Mucosa of stomach (tissue), 1 donor: ENCODE data around the gene GLRX5.

ENCODE experiments used
- H3K27me3 ChIP-seq: one replicate; pipeline ENCODE4 v1.7.0; 2013; ENCODE audit warnings: mild to moderate bottlenecking, low read length; ENCODE audit not compliant: control insufficient read depth, insufficient read depth
- H3K36me3 ChIP-seq: one replicate; pipeline ENCODE4 v1.7.0; 2013; ENCODE audit warnings: low read length; ENCODE audit not compliant: control insufficient read depth, insufficient read depth
- H3K4me1 ChIP-seq: one replicate; pipeline ENCODE4 v1.7.0; 2013; ENCODE audit warnings: mild to moderate bottlenecking, low read length; ENCODE audit not compliant: control insufficient read depth, insufficient read depth
- H3K4me3 ChIP-seq: one replicate; pipeline ENCODE4 v1.7.0; 2013; ENCODE audit warnings: low read length
- H3K9ac ChIP-seq: one replicate; pipeline ENCODE4 v1.7.0; 2013; ENCODE audit warnings: mild to moderate bottlenecking, low read length, moderate library complexity
- H3K9me3 ChIP-seq: one replicate; pipeline ENCODE4 v1.7.0; 2013; ENCODE audit warnings: mild to moderate bottlenecking, low read length, moderate library complexity; ENCODE audit not compliant: control insufficient read depth
- donor health status: Pancreatic carcinoma.

GLRX5 gene

GRCh38 chr14:95514131-95515079 lies 20.4 kb upstream of the GLRX5 start:
- H3K4me3 ChIP-seq, result no peak overlapping the region
- H3K9ac ChIP-seq, result no peak overlapping the region
- peaks cover 37% of the 10 kb centered on the region for H3K4me1 ChIP-seq

GRCh38 chr14:95515080-95515489 lies 19.8 kb upstream of the GLRX5 start:
- no peaks in the 10 kb centered on the region for H3K9me3 ChIP-seq
- H3K9ac ChIP-seq, result no peak overlapping the region
- peak overlapping the region; percentile 38 for H3K4me3 ChIP-seq
- H3K27me3 ChIP-seq, result peaks cover 8% of the 10 kb centered on the region
- H3K4me1 ChIP-seq, result peaks cover 37% of the 10 kb centered on the region
- H3K36me3 ChIP-seq, result no peaks in the 10 kb centered on the region

More at GRCh38 chr14:95514131-95515079, 20.4 kb upstream of the GLRX5 start:
- Histone ChIP-seq H3K27me3 (peaks cover 8% of the 10 kb centered on the region), H3K9me3 (no peaks in the 10 kb centered on the region), H3K36me3 (no peaks in the 10 kb centered on the region)

DNA sequence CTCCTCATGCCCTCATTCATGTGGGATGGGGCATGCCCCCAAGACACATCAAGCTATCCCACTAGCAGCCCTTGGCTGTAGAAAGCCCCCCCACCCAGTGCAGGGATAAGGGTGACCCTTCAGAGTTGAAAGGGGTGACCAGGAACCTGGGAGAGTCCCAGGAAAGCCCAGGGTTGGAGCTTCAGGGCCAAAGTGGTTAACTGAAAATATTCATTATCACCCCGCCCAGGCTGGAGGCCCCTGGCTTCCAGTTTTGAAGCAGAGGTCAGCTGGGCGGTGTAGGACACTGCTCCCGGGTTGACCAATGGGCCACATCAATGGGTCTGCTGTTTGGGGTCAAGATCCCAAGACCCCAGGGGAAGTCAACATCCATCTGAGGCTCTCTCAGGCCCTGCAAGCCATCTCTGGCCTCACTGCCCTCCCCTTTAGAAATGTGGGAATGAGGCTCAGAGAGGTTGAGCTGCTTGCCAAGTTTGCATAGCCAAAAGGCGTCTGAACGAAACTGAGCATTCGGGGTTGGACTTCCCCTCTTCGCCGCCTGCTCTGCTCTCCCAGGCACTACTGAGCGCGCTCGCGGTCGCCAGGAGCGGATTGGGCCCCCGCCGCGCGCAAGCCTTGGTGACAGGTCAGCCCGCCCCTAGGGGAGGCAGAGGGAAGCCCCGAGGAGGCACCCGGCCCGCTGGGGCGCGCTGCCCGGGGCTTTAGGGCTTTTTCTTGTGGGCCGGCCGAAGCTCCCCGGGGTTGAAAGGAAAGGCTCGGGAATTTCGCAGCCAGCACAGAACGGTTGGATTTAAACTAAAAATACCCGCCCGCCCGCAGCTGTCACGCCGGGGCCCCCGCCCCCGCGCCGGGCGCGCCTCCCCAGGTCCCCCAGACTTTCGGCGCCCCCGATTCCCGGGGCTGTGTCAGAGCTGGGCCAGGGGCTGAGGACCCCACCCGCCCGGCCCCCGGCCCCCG lies 19.0 kb upstream of the GLRX5 start:
- H3K9ac ChIP-seq, result peak overlapping the region; percentile 57
- peak overlapping the region; percentile 38 for H3K4me3 ChIP-seq
- no peaks in the 10 kb centered on the region for H3K36me3 ChIP-seq
- H3K27me3 ChIP-seq, result peaks cover 8% of the 10 kb centered on the region
- H3K9me3 ChIP-seq, result no peaks in the 10 kb centered on the region
- H3K4me1 ChIP-seq, result peaks cover 37% of the 10 kb centered on the region

GRCh38 chr14:95516554-95517181 lies 18.2 kb upstream of the GLRX5 start, which contains the start of gene SYNE3:
Gene SYNE3, minus strand, starts transcription at chr14:95516650. Its CDS starts 40,829 bp downstream, at chr14:95475821.
- H3K4me1 ChIP-seq, result peaks cover 37% of the 10 kb centered on the region

GRCh38 chr14:95518045-95518751 lies 16.7 kb upstream of the GLRX5 start:
- Histone ChIP-seq H3K36me3 (no peaks in the 10 kb centered on the region), H3K27me3 (peaks cover 8% of the 10 kb centered on the region), H3K4me3 (no peak overlapping the region), H3K4me1 (peaks cover 40% of the 10 kb centered on the region), H3K9ac (no peak overlapping the region), H3K9me3 (no peaks in the 10 kb centered on the region)

More at GRCh38 chr14:95516554-95517181, 18.2 kb upstream of the GLRX5 start, which contains the start of gene SYNE3:
- Histone ChIP-seq H3K9me3 (no peaks in the 10 kb centered on the region), H3K27me3 (peaks cover 8% of the 10 kb centered on the region), H3K36me3 (no peaks in the 10 kb centered on the region), H3K4me3 (peak within 1 kb of the TSS; percentile 38), H3K9ac (peak within 1 kb of the TSS; percentile 57)

DNA sequence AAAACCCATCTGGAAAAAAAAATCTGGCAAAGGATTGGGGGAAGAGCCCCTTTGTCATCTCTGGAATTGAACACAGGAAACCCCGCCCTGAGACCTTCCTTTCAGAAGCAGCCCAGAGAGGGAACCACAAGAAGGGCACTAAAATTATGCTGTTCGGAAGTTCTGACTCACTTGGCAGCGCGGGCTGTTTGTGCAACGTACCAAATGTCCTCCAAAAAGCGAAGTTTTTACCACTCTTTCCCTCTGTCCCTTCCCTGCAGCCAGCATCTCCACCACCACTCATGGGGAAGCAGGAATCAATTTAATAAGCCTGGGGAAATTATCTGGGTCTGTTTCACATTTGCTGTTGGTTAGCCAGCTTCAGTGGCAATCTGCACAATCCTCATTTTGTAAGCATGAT lies 15.2 kb upstream of the GLRX5 start:
- H3K4me1 ChIP-seq, result peaks cover 51% of the 10 kb centered on the region
- no peak overlapping the region for H3K9ac ChIP-seq
- H3K36me3 ChIP-seq, result no peaks in the 10 kb centered on the region
- no peaks in the 10 kb centered on the region for H3K9me3 ChIP-seq
- peaks cover 8% of the 10 kb centered on the region for H3K27me3 ChIP-seq
- H3K4me3 ChIP-seq, result no peak overlapping the region

DNA sequence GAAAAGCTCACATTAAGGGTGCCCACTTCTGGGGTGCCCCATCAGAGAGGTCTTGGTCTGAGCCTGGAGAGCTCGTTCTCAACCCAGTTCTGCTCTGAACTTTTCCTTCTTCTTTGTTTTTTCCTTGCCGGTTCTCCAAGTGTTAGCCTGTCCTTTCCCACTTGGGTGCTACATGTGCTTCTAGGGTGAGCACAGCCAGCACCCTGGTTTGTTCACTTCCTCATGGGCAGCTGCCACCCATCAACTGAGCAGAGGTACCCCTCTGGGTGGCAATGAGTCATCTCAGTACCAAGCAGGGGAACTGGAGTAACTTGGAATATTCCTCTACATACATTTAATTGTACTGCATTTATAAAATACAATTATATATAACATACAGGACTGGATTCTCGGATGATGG lies 14.5 kb upstream of the GLRX5 start:
- Histone ChIP-seq H3K9ac (no peak overlapping the region), H3K4me3 (no peak overlapping the region), H3K9me3 (no peaks in the 10 kb centered on the region), H3K4me1 (peaks cover 46% of the 10 kb centered on the region), H3K27me3 (peaks cover 5% of the 10 kb centered on the region), H3K36me3 (no peaks in the 10 kb centered on the region)

DNA sequence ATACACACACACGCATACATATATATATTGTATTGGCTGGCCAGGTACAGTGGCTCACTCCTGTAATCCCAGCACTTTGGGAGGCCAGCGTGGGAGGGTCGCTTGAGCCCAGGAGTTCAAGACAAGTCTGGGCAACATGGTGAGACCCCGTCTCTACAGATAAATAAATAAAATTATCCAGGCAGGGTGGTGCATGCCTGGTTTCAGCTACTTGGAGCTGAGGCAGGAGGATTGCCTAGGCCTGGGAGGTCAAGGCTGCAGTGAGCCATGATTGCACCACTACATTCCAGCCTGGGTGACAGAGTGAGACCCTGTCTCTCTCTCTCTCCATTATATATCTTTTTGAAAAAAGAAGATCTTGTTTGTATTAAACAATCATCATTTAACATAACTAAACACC lies 13.8 kb upstream of the GLRX5 start:
- Histone ChIP-seq H3K4me1 (peaks cover 40% of the 10 kb centered on the region), H3K36me3 (no peaks in the 10 kb centered on the region), H3K27me3 (no peaks in the 10 kb centered on the region), H3K9ac (no peak overlapping the region), H3K4me3 (no peak overlapping the region), H3K9me3 (no peaks in the 10 kb centered on the region)

- Histone ChIP-seq H3K27me3 (no peaks in the 10 kb centered on the region), H3K36me3 (no peaks in the 10 kb centered on the region), H3K4me1 (peaks cover 41% of the 10 kb centered on the region), H3K4me3 (no peak overlapping the region), H3K9me3 (no peaks in the 10 kb centered on the region), H3K9ac (no peak overlapping the region)
These were observed 12.7 kb upstream of the GLRX5 start for GRCh38 chr14:95522116-95522515.

GRCh38 chr14:95522556-95522955 lies 12.3 kb upstream of the GLRX5 start:
- Histone ChIP-seq H3K36me3 (no peaks in the 10 kb centered on the region), H3K9ac (no peak overlapping the region), H3K27me3 (no peaks in the 10 kb centered on the region), H3K4me3 (no peak overlapping the region), H3K4me1 (peaks cover 41% of the 10 kb centered on the region), H3K9me3 (no peaks in the 10 kb centered on the region)
